Hepatocyte (in vitro differentiated cells): Measurements from ENCODE around the gene UQCC5. TPM values are rescaled to one million over a fixed set of nuclear protein-coding genes. Genes with fewer than 3 reads are reported as not detected.
A peak's percentile ranks its signal among the peaks of the same experiment; 100 is the strongest.

Experiments used
- DNase-seq: peaks from one replicate; pipeline ENCODE4 v3.0.0-alpha.2; 2016; ENCODE audit warnings: low spot score
- H2AFZ ChIP-seq: fragments of 200-600 bp; sonication (generic); 2 replicates; pipeline ENCODE4 v1.6.0; 2016; ENCODE audit warnings: antibody characterized with exemption, mild to moderate bottlenecking
- H3K27ac ChIP-seq: fragments of 200-600 bp; sonication (generic); 2 replicates; pipeline ENCODE4 v1.5.1; 2016; ENCODE audit warnings: mild to moderate bottlenecking
- H3K27me3 ChIP-seq: fragments of 200-600 bp; sonication (generic); 2 replicates; pipeline ENCODE4 v1.6.1; 2016
- H3K36me3 ChIP-seq: fragments of 200-600 bp; sonication (generic); replicated peaks from 2 replicates; pipeline ENCODE4 v1.5.1; 2016; ENCODE audit warnings: low read depth; ENCODE audit not compliant: insufficient read depth
- H3K4me1 ChIP-seq: fragments of 200-600 bp; sonication (generic); 2 replicates; pipeline ENCODE4 v1.5.1; 2016; ENCODE audit warnings: mild to moderate bottlenecking, moderate library complexity; ENCODE audit not compliant: insufficient read depth
- H3K4me2 ChIP-seq: fragments of 200-600 bp; sonication (generic); 2 replicates; pipeline ENCODE4 v1.6.0; 2016
- H3K4me3 ChIP-seq: fragments of 200-600 bp; sonication (generic); 2 replicates; pipeline ENCODE4 v1.5.1; 2016; ENCODE audit warnings: mild to moderate bottlenecking
- H3K79me2 ChIP-seq: fragments of 200-600 bp; sonication (generic); 2 replicates; pipeline ENCODE4 v1.6.0; 2017; ENCODE audit warnings: mild to moderate bottlenecking
- H3K9me2 ChIP-seq: fragments of 200-600 bp; sonication (generic); replicated peaks from 2 replicates; pipeline ENCODE4 v1.6.0; 2017; ENCODE audit warnings: mild to moderate bottlenecking; ENCODE audit not compliant: insufficient read depth
- H3K9me3 ChIP-seq: fragments of 200-600 bp; sonication (generic); 2 replicates; pipeline ENCODE4 v1.5.1; 2016; ENCODE audit warnings: low read depth, mild to moderate bottlenecking
- H4K20me1 ChIP-seq: fragments of 200-600 bp; sonication (generic); 2 replicates; pipeline ENCODE4 v1.6.0; 2016; ENCODE audit warnings: mild to moderate bottlenecking; ENCODE audit not compliant: insufficient read depth, poor library complexity, severe bottlenecking
- EZH2 ChIP-seq: fragments of 200-600 bp; sonication (generic); IDR thresholded peaks from 2 replicates; pipeline ENCODE4 v1.6.1; 2016; ENCODE audit warnings: antibody characterized with exemption, mild to moderate bottlenecking, borderline replicate concordance
- EZH2phosphoT487 ChIP-seq: fragments of 200-600 bp; sonication (generic); IDR thresholded peaks from one replicate; pipeline ENCODE4 v1.6.1; 2018; ENCODE audit warnings: antibody characterized with exemption, mild to moderate bottlenecking, low read depth, moderate library complexity; ENCODE audit not compliant: unreplicated experiment, severe bottlenecking
- WGBS: methylation state at CpG from one replicate; pipeline ENCODE4 v1.1.6; 2016; ENCODE audit warnings: low lambda C conversion rate; ENCODE audit errors: missing lambda C conversion rate; 5-methylcytosine and 5-hydroxymethylcytosine counted together
- polyA plus RNA-seq: library from polyadenylated mRNA; unstranded; fragments of >200 nt; fragmentation: Nextera tagmentation; extraction: Ambion mirVana; gene quantifications from 2 replicates; pipeline ENCODE4 v1.2.1, GENCODE V29; 2016
- total RNA-seq: library from RNA; depleted of rRNA; stranded (reverse); fragments of >200 nt; gene quantifications from 2 replicates; pipeline ENCODE4 v1.2.3, GENCODE V29; 2014
- TF ChIP-seq, protein P1 (sequence below): fragments of 200-600 bp; sonication (generic); IDR thresholded peaks from 2 replicates; pipeline ENCODE4 v1.5.1; 2016; ENCODE audit warnings: antibody characterized with exemption, mild to moderate bottlenecking; ENCODE audit not compliant: poor library complexity

The UQCC5 gene
- total and polyA plus RNA-seq, 2 experiments from 2014 or later, result 0.83 to 51.7 TPM

DNA sequence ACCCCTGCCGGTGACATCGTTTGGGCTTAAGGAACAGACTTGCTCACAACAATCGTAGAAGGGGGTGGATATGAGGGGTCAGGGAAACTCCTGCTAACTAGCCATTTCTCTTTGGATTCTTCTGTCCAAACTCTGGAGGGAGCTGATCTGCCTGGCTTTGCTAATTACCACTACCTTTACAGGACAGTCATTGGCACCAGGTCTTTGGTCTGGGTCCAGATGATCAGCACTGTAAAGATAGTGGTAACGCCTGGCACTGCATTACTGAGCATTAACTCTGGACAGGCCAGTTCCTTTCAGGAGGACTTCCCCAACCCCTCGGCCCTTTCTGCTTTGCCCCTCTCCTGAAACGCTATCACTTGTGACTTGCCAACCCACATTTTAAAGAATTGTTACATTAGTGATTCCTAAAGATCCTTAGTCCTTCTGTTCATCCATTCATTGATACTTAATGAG, 788 bp downstream of the UQCC5 start:
- H3K4me3 ChIP-seq, result peak overlapping the region; percentile 44
- H3K79me2 ChIP-seq, result peaks cover 75% of the 10 kb centered on the region
- H2AFZ ChIP-seq, result peak overlapping the region; percentile 42
- H3K9me3 ChIP-seq, result no peaks in the 10 kb centered on the region
- H3K27ac ChIP-seq, result peak overlapping the region; percentile 85
- 9% methylated on average over 6 of the region's 6 CpGs for WGBS
- TF ChIP-seq EZH2, result no peak
- TF ChIP-seq, protein P1, sequence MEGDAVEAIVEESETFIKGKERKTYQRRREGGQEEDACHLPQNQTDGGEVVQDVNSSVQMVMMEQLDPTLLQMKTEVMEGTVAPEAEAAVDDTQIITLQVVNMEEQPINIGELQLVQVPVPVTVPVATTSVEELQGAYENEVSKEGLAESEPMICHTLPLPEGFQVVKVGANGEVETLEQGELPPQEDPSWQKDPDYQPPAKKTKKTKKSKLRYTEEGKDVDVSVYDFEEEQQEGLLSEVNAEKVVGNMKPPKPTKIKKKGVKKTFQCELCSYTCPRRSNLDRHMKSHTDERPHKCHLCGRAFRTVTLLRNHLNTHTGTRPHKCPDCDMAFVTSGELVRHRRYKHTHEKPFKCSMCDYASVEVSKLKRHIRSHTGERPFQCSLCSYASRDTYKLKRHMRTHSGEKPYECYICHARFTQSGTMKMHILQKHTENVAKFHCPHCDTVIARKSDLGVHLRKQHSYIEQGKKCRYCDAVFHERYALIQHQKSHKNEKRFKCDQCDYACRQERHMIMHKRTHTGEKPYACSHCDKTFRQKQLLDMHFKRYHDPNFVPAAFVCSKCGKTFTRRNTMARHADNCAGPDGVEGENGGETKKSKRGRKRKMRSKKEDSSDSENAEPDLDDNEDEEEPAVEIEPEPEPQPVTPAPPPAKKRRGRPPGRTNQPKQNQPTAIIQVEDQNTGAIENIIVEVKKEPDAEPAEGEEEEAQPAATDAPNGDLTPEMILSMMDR, result no peak
- H3K9me2 ChIP-seq, result no peaks in the 10 kb centered on the region
- DNase-seq, result no peak
- H4K20me1 ChIP-seq, result peaks cover 22% of the 10 kb centered on the region
- no peaks in the 10 kb centered on the region for H3K36me3 ChIP-seq
- no peaks in the 10 kb centered on the region for H3K27me3 ChIP-seq
- peaks cover 37% of the 10 kb centered on the region for H3K4me1 ChIP-seq
- peak overlapping the region; percentile 94 for H3K4me2 ChIP-seq

DNA sequence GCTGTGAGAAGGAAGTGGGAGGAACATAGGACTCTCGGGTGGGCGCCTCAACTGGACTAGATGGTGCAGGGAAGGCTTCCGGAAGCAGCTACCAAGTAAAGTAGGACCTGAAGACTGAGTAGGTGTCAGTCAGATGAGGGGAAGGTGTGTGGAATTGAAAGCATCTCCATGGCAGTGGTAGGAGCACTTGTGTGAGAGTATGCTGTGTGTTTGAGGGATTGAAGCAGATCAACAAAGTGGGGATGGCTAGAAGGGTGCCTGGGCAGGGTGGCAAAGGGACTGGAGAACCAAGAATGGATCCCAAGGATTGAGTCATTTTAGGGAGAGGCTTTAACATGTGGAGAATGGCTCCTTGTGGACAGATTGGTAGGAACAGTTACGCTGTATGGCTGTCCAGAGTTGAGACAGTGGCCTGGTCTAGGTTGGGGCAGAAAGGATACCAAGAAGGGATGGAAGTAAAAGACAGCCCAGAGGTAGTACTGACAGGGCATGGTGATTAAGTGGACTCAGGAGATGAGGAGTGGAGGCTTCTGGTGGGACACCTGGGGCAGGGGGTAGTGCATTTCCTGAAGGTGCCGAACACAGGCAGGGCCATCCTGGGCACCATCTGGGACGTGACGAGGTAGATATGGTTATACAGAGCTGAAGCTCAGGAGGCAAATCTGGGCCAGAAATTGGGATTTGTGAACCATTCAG, 1.5 kb downstream of the UQCC5 start:
- H3K27ac ChIP-seq, result peak overlapping the region; percentile 85
- no peak for DNase-seq
- H3K9me2 ChIP-seq, result no peaks in the 10 kb centered on the region
- H4K20me1 ChIP-seq, result peaks cover 22% of the 10 kb centered on the region
- H3K79me2 ChIP-seq, result peaks cover 72% of the 10 kb centered on the region
- H3K36me3 ChIP-seq, result no peaks in the 10 kb centered on the region
- peak overlapping the region; percentile 94 for H3K4me2 ChIP-seq
- peaks cover 31% of the 10 kb centered on the region for H3K4me1 ChIP-seq
- 80% methylated on average over 7 of the region's 7 CpGs for WGBS
- no peak overlapping the region for H2AFZ ChIP-seq
- TF ChIP-seq EZH2phosphoT487 (no peak), EZH2 (no peak)
- TF ChIP-seq, protein P1, result no peak
- no peaks in the 10 kb centered on the region for H3K9me3 ChIP-seq
- no peaks in the 10 kb centered on the region for H3K27me3 ChIP-seq
- H3K4me3 ChIP-seq, result peak overlapping the region; percentile 44

DNA sequence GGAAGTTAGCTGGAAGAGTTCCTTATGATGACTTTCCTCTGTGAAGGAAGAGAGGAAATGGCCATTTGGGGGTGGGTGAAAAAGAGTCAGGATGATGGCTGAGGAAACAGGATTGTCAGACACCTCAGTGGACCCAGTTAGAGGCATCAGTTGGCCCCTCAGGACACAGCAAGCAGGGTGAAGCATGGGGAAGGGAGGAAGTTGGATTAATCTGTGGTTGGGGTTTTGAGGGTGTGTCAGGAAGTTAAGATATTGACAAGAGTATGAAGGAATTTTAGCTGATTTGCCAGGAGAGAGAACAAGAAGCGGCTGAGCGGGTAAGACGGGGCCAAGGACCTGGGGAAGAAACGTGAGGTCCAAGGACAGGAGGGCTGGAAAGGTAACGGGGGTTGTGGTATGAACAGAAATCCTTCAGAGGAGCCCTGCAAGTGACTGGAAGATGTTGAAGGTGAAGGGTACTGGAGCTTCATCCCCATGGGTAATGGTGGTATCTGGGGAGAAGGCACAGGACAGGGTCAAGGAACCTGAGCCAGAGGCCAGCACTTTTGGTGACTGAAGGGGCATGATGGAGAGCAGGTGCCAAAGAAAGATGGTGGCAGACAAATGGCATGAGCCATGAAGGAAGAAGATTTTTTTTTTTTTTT, 2.7 kb downstream of the UQCC5 start:
- TF ChIP-seq EZH2 (no peak), EZH2phosphoT487 (no peak)
- TF ChIP-seq, protein P1, result no peak
- H3K27ac ChIP-seq, result no peak overlapping the region
- peaks cover 22% of the 10 kb centered on the region for H4K20me1 ChIP-seq
- 96% methylated on average over 5 of the region's 5 CpGs for WGBS
- peaks cover 71% of the 10 kb centered on the region for H3K79me2 ChIP-seq
- no peak for DNase-seq
- H2AFZ ChIP-seq, result no peak overlapping the region
- H3K4me2 ChIP-seq, result peak overlapping the region; percentile 94
- H3K9me2 ChIP-seq, result no peaks in the 10 kb centered on the region
- no peaks in the 10 kb centered on the region for H3K27me3 ChIP-seq
- no peak overlapping the region for H3K4me3 ChIP-seq
- H3K9me3 ChIP-seq, result no peaks in the 10 kb centered on the region
- H3K36me3 ChIP-seq, result no peaks in the 10 kb centered on the region
- H3K4me1 ChIP-seq, result peaks cover 31% of the 10 kb centered on the region
